ENCODE results near the gene JAM3. TPM values are rescaled to one million over a fixed set of nuclear protein-coding genes. Genes with fewer than 3 reads are reported as not detected.

The JAM3 gene
- total and polyA plus RNA-seq, 2 donors (not counting 1 experiment from before 2014, with no cell fraction given): 13.5 to 29.6 TPM

DNA sequence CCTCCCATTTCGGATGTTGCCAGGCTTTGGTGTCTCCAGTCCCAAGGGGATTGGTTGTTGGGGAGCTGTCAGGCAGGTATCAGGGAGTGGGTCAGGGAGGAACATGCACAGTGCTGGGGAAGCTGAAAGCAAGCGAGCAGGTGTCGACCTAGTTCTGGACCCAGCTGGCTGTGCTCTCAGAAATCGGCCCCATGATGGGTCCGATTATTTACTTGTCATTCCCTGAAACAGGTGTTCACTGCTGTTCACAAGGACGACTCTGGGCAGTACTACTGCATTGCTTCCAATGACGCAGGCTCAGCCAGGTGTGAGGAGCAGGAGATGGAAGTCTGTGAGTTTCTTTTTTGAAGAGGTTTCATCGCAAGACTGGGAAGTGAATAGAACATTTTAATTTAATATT lies 76.8 kb downstream of the JAM3 start:
- no peak overlapping the region for H3K9ac ChIP-seq (ENCODE audit: low read length)
- Mint-ChIP-seq H3K27ac (no peak overlapping the region), H3K4me1 (no peaks in the 10 kb centered on the region), H3K4me3 (no peak overlapping the region), H3K27me3 (no peaks in the 10 kb centered on the region), H3K9me3 (ENCODE audit: insufficient read depth) (no peaks in the 10 kb centered on the region)
- POLR2A ChIA-PET: no interaction called here
- no peak overlapping the region for H3K4me3 ChIP-seq (ENCODE audit: control extremely low read depth in 1 of 5, extremely low read depth in 1 of 5, insufficient read depth in 1 of 5, low read depth in 2 of 5, low read length in 4 of 5)
- 98% methylated on average over 4 of the region's 8 CpGs for WGBS (ENCODE audit: insufficient coverage)
- intact Hi-C loops (cut with micrococcal nuclease): no loop called here
- no peaks in the 10 kb centered on the region for H3K4me1 ChIP-seq (ENCODE audit: control insufficient read depth in 2 of 2, insufficient read depth in 2 of 2, low read length in 2 of 2)
- H3K27me3 ChIP-seq (replicated peaks in 1 of 4; ENCODE audit: control extremely low read depth in 1 of 4, control insufficient read depth in 3 of 4, insufficient read depth in 4 of 4, low read length in 3 of 4): no peaks in the 10 kb centered on the region
- TF ChIP-seq EZH2 (IDR thresholded peaks at IDR 0.05; ENCODE audit: borderline replicate concordance, insufficient read depth, low read depth, low read length, poor library complexity, severe bottlenecking): no peak
- TF ChIP-seq, protein P1, sequence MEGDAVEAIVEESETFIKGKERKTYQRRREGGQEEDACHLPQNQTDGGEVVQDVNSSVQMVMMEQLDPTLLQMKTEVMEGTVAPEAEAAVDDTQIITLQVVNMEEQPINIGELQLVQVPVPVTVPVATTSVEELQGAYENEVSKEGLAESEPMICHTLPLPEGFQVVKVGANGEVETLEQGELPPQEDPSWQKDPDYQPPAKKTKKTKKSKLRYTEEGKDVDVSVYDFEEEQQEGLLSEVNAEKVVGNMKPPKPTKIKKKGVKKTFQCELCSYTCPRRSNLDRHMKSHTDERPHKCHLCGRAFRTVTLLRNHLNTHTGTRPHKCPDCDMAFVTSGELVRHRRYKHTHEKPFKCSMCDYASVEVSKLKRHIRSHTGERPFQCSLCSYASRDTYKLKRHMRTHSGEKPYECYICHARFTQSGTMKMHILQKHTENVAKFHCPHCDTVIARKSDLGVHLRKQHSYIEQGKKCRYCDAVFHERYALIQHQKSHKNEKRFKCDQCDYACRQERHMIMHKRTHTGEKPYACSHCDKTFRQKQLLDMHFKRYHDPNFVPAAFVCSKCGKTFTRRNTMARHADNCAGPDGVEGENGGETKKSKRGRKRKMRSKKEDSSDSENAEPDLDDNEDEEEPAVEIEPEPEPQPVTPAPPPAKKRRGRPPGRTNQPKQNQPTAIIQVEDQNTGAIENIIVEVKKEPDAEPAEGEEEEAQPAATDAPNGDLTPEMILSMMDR (IDR thresholded peaks at IDR 0.05): no peak
- H2AFZ ChIP-seq (ENCODE audit: insufficient read depth, low read depth, low read length, poor library complexity, severe bottlenecking): no peak overlapping the region
- H3K79me2 ChIP-seq (ENCODE audit: control insufficient read depth, insufficient read depth, low read length): no peaks in the 10 kb centered on the region
- DNase-seq: no peak
- CTCF ChIA-PET: no interaction called here
- no peak for ATAC-seq (ENCODE audit: low read depth)
- no peak overlapping the region for H3K4me2 ChIP-seq (replicated peaks; ENCODE audit: low read depth, low read length, poor library complexity, severe bottlenecking)
- H3K36me3 ChIP-seq (replicated peaks in 1 of 2; ENCODE audit: control extremely low read depth in 1 of 2, control insufficient read depth in 1 of 2, extremely low read depth in 1 of 2, insufficient read depth in 2 of 2, low read length in 1 of 2): peaks cover 0 to 27% of the 10 kb centered on the region in 2 experiments
- no peaks in the 10 kb centered on the region for H3K9me3 ChIP-seq (ENCODE audit: control extremely low read depth in 1 of 3, control insufficient read depth in 2 of 3, insufficient read depth in 1 of 3, low read length in 2 of 3)
- H3K27ac ChIP-seq (ENCODE audit: low read length in 2 of 2): no peak overlapping the region
- no peaks in the 10 kb centered on the region for H4K20me1 ChIP-seq (ENCODE audit: control insufficient read depth, insufficient read depth, low read length, poor library complexity, severe bottlenecking)

DNA sequence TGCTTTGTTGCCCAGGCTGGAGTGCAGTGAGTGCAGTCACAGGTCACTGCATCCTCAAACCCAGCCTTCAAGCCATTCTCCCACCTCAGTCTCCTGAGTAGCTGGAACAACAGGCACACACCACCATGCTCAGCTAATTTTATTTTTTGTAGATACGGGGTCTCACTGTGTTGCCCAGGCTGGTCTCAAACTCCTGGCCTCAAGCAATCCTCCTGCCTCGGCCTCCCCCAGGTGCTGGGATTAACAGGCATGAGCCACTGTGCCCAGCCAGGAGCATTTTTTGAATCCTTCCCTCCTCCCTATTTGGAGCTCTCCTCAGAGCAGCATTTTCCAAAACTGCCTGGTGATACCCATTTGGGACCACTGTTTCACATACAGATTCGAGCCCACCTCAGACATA lies 77.7 kb downstream of the JAM3 start:
- no peak overlapping the region for H2AFZ ChIP-seq (ENCODE audit: insufficient read depth, low read depth, low read length, poor library complexity, severe bottlenecking)
- H4K20me1 ChIP-seq (ENCODE audit: control insufficient read depth, insufficient read depth, low read length, poor library complexity, severe bottlenecking): no peaks in the 10 kb centered on the region
- POLR2A ChIA-PET: no interaction called here
- CTCF ChIA-PET: interaction anchor here (1.7 kb wide), 1 partner anchor 8 kb away, joined by 3 read pairs; no protein-coding TSS in a partner anchor
- H3K27ac ChIP-seq (ENCODE audit: low read length in 2 of 2): no peak overlapping the region
- no peak for ATAC-seq (ENCODE audit: low read depth)
- 100% methylated on average over 2 of the region's 3 CpGs for WGBS (ENCODE audit: insufficient coverage)
- no peaks in the 10 kb centered on the region for H3K4me1 ChIP-seq (ENCODE audit: control insufficient read depth in 2 of 2, insufficient read depth in 2 of 2, low read length in 2 of 2)
- Mint-ChIP-seq H3K27ac (no peak overlapping the region), H3K4me1 (no peaks in the 10 kb centered on the region), H3K9me3 (ENCODE audit: insufficient read depth) (no peaks in the 10 kb centered on the region), H3K27me3 (no peaks in the 10 kb centered on the region), H3K4me3 (no peak overlapping the region)
- peaks cover 0 to 32% of the 10 kb centered on the region in 2 experiments for H3K36me3 ChIP-seq (replicated peaks in 1 of 2; ENCODE audit: control extremely low read depth in 1 of 2, control insufficient read depth in 1 of 2, extremely low read depth in 1 of 2, insufficient read depth in 2 of 2, low read length in 1 of 2)
- DNase-seq: no peak
- H3K4me3 ChIP-seq (ENCODE audit: control extremely low read depth in 1 of 5, extremely low read depth in 1 of 5, insufficient read depth in 1 of 5, low read depth in 2 of 5, low read length in 4 of 5): no peak overlapping the region
- H3K4me2 ChIP-seq (replicated peaks; ENCODE audit: low read depth, low read length, poor library complexity, severe bottlenecking): no peak overlapping the region
- H3K9me3 ChIP-seq (ENCODE audit: control extremely low read depth in 1 of 3, control insufficient read depth in 2 of 3, insufficient read depth in 1 of 3, low read length in 2 of 3): no peaks in the 10 kb centered on the region
- no peaks in the 10 kb centered on the region for H3K79me2 ChIP-seq (ENCODE audit: control insufficient read depth, insufficient read depth, low read length)
- TF ChIP-seq EZH2 (IDR thresholded peaks at IDR 0.05; ENCODE audit: borderline replicate concordance, insufficient read depth, low read depth, low read length, poor library complexity, severe bottlenecking): no peak
- TF ChIP-seq, protein P1 (IDR thresholded peaks at IDR 0.05): no peak
- H3K27me3 ChIP-seq (replicated peaks in 1 of 4; ENCODE audit: control extremely low read depth in 1 of 4, control insufficient read depth in 3 of 4, insufficient read depth in 4 of 4, low read length in 3 of 4): no peaks in the 10 kb centered on the region
- intact Hi-C loops (cut with micrococcal nuclease): no loop called here
- H3K9ac ChIP-seq (ENCODE audit: low read length): no peak overlapping the region

All from B cell (primary cell).